ENCODE results near the gene LINGO3. TPM values are rescaled to one million over a fixed set of nuclear protein-coding genes. Genes with fewer than 3 reads are reported as not detected.

Gene LINGO3
- polyA plus RNA-seq, 3 donors = 0.05 to 0.19 TPM; not detected in 1

- 64 to 90% (median 73%) methylated on average over 22 to 24 of the region's 24 CpGs for WGBS, 3 donors
- H3K27ac ChIP-seq (ENCODE audit: low read depth, low read length) = no peak overlapping the region
Observed at GRCh38 chr19:2341244-2341751, 33.3 kb upstream of the LINGO3 start.

GRCh38 chr19:2340496-2341243 is 32.7 kb upstream of the LINGO3 start:
- WGBS, 3 donors = 93 to 95% (median 94%) methylated on average over 37 to 38 of the region's 38 CpGs
- H3K27ac ChIP-seq (ENCODE audit: low read depth, low read length) = no peak overlapping the region

- WGBS, 3 donors = 94 to 96% (median 95%) methylated on average over 51 to 52 of the region's 52 CpGs
- no peak overlapping the region for H3K27ac ChIP-seq (ENCODE audit: low read depth, low read length)
Observed at GRCh38 chr19:2339644-2340310, 31.8 kb upstream of the LINGO3 start.

- no peak overlapping the region for H3K27ac ChIP-seq (ENCODE audit: low read depth, low read length)
- WGBS, 3 donors = 95 to 97% (median 96%) methylated on average over 53 to 54 of the region's 54 CpGs
Observed at GRCh38 chr19:2338751-2339643, 31.0 kb upstream of the LINGO3 start.

- H3K27ac ChIP-seq (ENCODE audit: low read depth, low read length) = no peak overlapping the region
- WGBS, 3 donors = 94 to 97% (median 97%) methylated on average over 21 of the region's 21 CpGs
Observed at GRCh38 chr19:2338055-2338615, 30.2 kb upstream of the LINGO3 start.

GRCh38 chr19:2337329-2337707 is 29.4 kb upstream of the LINGO3 start:
- WGBS, 3 donors = 41 to 77% (median 76%) methylated on average over 18 to 19 of the region's 19 CpGs
- no peak overlapping the region for H3K27ac ChIP-seq (ENCODE audit: low read depth, low read length)

- 77 to 94% (median 87%) methylated on average over 33 of the region's 33 CpGs for WGBS, 3 donors
- H3K27ac ChIP-seq (ENCODE audit: low read depth, low read length) = no peak overlapping the region
Observed at GRCh38 chr19:2336528-2337328, 28.8 kb upstream of the LINGO3 start.

- no peak overlapping the region for H3K27ac ChIP-seq (ENCODE audit: low read depth, low read length)
- 65 to 98% (median 97%) methylated on average over 3 of the region's 3 CpGs for WGBS, 3 donors
Observed at GRCh38 chr19:2335848-2336247, 27.9 kb upstream of the LINGO3 start.

GRCh38 chr19:2334986-2335846 is 27.3 kb upstream of the LINGO3 start:
- H3K27ac ChIP-seq (ENCODE audit: low read depth, low read length) = no peak overlapping the region
- 90 to 95% (median 94%) methylated on average over 24 to 26 of the region's 26 CpGs for WGBS, 3 donors

GRCh38 chr19:2334426-2334825 is 26.5 kb upstream of the LINGO3 start:
- WGBS, 3 donors = 81 to 96% (median 95%) methylated on average over 25 to 27 of the region's 27 CpGs
- H3K27ac ChIP-seq (ENCODE audit: low read depth, low read length) = no peak overlapping the region

- WGBS, 3 donors = 40 to 58% (median 56%) methylated on average over 11 of the region's 11 CpGs
- no peak overlapping the region for H3K27ac ChIP-seq (ENCODE audit: low read depth, low read length)
Observed at GRCh38 chr19:2333807-2334211, 25.9 kb upstream of the LINGO3 start.

- H3K27ac ChIP-seq (ENCODE audit: low read depth, low read length) = no peak overlapping the region
- WGBS, 3 donors = 30 to 48% (median 44%) methylated on average over 23 to 27 of the region's 27 CpGs
Observed at GRCh38 chr19:2333027-2333806, 25.3 kb upstream of the LINGO3 start.

- H3K27ac ChIP-seq (ENCODE audit: low read depth, low read length) = no peak overlapping the region
- 21 to 45% (median 38%) methylated on average over 15 to 17 of the region's 17 CpGs for WGBS, 3 donors
Observed at GRCh38 chr19:2332341-2333026, 24.5 kb upstream of the LINGO3 start.

- H3K27ac ChIP-seq (ENCODE audit: low read depth, low read length) = no peak overlapping the region
- WGBS, 3 donors = 65 to 66% (median 66%) methylated on average over 12 of the region's 12 CpGs
Observed at GRCh38 chr19:2331601-2332246, 23.8 kb upstream of the LINGO3 start.

- H3K27ac ChIP-seq (ENCODE audit: low read depth, low read length) = no peak overlapping the region
- 25 to 70% (median 65%) methylated on average over 18 to 20 of the region's 20 CpGs for WGBS, 3 donors
Observed at GRCh38 chr19:2330632-2331284, 22.8 kb upstream of the LINGO3 start.

Data from adipose tissue (tissue), 3 donors.